HG03521 (cell line): ENCODE data around the gene ECE1.

Source experiments
- ATAC-seq: cut with Tn5 transposase; IDR thresholded peaks from one replicate; pipeline ENCODE4 v1.9.1; 2021; ENCODE audit warnings: mild to moderate bottlenecking, moderate library complexity; ENCODE audit not compliant: unreplicated experiment

The ECE1 gene

DNA sequence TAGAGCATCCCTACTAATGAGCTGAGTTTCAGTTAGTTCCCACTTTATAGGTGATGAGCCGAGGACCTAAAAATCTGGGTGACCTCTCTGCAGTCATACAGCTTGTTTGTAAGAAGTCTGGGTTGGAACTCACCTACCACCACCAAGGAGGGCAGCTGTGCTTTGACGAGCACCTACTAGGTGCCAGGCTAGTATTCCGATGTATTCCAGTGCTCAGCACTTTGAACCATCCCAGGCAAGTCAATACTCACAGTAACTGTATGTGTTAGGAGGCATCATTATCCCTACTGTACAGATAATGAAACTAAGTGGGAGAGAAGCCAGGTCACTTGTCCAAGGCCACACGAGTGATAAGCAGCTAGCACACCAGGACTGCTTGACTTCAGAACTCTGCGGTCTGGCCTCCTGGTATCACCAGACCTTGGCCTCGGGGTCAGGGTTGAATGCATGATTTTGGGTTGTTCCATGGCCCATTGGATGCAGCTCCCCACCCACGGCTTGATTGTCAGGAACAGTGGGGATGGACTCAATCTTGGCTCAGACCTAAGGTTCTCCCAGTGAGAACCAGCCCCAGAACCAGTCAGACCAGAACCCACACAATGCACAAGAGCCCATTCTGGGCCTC is 20.7 kb downstream of the ECE1 start:
- no peak for ATAC-seq

DNA sequence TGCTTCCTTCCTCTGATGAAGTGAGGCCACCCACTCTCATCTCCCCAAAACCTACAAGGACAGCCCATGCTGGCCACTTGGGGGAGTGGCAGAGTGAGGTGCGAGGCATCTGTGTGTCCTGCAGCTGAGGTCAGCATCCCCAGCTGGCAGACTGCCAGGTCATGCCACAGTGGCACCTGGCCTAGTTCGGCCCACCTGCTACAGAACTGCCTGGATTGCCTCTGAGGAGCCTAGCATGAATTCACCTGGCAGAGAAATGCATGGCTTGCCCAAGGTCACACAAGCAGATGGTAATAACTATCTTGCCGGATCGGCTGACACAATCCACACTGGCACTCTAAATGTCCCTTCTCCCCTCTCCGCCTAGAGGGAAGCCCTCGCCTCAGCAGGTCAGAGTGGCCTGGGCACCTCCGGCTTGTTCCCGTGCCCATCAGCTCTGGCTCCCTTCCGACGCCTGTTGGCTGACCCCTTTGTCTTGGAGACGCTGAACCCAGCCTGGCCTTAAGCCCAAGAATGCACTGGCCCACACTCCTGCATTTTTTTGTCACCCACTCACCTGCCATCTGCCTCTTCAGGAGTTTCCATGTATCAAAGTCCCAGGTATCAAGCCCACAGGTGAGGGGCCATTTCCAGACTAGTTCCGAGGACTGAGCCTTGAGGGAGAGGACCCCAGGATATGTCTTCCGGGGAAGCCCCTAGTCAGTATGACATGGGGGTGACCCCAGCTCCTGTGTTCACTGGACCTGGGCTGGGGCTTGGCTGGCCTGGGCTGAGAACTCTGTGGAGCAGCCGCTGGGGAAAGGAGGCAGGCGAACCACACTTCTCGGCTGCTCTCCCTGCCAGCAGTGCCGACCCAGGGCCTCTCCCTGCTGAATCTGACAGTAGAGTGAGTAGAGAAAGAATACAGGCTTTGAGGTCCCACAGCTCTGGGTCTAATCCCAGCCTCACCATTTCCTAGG is 21.7 kb downstream of the ECE1 start:
- ATAC-seq, result no peak

DNA sequence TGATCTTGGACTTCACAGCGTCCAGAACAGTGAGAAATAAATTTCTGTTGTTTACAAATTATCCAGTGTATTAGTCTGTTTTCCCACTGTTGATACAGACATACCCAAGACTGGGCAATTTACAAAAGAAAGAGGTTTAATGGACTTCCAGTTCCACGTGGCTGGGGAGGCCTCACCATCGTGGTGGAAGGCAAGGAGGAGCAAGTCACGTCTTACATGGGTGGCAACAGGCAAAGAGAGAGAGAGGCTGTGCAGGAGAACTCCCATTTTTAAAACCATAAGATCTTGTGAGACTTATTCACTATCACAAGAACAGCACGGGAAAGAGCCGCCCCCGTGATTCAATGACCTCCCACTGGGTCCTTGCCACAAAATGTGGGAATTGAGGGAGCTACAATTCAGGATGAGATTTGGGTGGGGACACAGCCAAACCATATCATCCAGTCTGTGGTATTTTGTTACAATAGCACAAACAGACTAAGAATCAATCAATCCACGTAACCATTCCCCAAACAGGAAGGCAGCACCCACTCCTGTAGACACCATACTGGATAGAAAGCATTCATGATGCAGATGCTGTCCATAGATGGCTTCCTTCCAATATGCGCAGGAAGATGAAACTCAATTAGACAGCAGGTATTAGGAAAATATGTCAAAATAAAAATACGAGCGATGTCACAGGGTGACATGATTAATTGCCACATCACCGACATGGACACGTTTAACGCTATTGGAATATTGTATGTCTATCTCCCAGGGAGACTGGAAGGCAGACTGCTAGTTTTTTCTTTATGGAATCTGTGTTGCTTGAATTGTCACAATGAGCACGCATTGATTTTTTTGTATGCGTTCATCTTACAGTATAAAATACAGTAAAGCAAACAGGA is 22.8 kb downstream of the ECE1 start:
- no peak for ATAC-seq

DNA sequence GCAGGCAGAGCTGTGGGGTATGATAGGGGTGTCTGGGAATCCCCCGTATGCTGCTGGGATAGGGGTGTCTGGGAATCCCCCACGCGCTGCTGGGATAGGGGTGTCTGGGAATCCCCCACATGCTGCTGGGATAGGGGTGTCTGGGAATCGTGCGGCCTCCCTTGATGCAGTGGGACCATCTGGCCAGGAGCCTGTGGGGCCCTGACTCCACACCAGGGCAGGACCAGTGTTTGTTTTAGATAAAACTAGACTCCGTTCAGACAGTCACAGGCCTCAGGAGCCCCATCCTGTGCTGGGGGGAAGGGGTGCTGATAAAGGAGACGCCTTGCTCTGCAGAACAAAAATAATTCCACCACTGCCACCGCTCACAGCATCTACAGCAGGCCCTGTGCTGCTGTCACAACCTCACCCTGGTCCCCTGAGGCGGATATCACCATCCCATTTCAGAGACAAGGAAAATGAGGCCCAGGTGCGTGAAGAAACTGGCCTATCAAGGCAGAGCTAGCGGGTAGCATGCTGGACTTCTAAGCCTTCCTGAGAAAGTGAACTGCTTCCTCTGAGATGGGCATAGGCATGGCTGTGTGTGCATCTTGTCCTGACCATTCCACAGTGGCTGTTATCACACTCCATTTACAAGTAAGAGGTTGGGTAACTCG is 24.0 kb downstream of the ECE1 start:
- no peak for ATAC-seq

DNA sequence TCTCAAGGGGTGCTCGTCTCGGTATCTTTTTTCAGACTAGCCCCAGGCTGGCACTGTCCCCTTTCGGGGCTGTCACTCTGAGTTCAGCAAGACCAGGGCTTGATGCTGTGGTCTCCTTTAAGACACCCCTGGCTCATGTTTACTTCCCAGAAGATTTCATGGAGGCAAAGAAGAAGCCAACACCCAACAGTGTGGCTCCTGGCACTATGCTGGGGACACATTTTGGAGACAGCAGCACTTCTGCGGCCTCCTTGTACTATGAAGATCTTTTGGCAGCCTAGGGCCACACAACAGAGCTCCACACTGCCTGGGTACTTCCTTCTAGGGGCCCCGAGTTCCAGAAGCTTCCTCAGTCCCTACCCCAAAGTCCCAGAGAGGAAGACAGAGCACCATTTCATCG is 24.6 kb downstream of the ECE1 start:
- ATAC-seq, result no peak

DNA sequence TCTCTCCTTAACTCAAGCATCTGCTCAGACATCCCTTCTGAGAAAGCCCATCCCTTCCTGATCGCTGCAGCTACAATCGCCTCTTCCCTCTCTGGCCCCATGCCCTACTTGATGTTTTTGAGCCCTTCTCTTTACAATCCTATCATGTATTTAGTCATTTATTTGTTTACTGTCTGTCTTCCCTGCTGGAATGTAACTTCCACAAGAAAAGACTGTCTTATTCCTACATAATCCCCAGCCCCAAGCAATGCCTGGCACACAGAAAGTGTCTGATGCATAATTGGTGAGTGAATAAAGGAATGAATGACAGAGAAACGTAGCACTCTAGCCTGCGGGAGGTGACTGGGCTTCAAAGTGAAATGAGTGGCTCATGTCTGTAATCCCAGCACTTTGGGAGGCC is 25.4 kb downstream of the ECE1 start:
- no peak for ATAC-seq

DNA sequence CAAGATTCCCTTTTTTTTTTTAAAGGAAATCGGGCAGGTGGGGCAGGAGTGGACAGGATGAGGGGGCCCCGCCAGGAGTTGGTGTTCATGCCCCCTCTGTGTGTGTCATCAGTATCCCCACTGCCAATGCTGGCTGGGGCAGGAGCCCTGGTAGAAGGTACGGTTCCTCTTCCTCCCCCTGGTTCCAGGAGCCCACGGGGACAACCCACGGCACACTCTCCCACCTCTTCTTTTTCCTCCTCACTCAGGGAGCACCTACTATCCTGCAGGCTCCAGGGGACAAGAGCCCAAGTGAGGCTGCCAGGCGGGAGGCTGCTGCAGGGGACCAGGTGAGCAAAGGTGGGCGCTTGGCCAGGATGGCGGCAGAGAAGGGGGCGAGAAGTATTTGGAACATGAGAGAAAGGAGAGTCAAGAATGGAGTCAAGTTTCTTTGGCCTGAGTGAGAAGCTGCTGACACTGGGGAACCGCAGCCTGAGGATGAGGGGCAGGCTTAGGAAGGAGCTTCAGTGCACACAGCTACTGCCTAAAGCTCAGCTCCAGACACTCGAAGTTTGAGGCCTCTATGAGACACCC is 26.5 kb downstream of the ECE1 start:
- no peak for ATAC-seq

DNA sequence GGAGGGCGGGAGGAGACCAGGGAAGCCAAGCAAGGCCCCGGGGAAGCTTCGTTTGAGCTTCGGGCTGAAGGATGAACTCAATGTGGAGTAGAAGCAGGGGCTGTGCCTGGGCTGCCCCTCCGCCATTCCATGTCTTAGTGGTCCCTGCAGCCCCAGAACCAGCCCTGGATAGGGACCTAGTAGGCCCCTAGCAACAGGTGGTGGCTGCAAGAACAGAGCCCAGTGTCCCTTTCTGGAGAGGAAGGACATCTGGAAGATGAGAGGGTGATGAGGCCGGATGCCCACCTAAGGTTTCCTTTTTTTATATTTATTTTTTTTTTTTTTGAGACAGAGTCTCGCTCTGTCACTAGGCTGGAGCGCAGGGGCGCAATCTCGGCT is 27.2 kb downstream of the ECE1 start:
- no peak for ATAC-seq

DNA sequence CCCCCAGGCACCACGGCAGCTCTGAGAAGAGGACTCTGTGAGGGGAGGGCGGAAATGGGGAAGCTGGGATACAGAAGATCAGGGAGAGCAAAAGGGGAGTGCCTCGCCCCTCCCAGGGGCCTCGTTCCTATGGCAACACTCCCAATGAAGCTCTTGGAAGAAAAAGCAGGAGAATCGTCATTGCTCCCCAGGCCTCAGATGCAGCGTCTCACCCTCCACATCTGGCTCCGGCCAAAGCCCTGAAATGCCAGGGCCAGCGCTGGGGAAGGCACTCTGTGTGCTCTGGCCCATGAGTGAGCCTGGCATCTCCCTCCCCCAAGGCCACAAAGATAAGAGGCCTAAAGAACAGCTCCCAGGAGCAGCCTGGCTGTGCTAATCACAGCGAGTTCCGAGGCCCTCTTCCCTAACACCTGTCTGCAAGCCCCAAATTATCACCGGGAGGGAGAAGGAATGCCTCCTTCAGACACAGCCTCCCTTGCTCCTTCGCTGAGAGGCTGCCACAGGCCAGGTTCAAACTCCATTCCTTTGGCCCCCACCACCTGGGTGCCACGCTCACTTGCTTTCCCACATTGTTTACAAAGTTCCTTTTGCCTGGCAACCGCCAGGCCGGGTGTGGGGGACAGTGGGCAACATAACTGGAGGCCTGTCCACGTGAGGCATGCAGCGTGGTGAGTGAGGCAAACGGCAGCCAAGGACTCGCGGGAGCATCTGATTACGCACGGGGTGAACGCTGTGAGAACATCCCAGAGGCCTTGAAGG is 27.8 kb downstream of the ECE1 start:
- ATAC-seq, result no peak

DNA sequence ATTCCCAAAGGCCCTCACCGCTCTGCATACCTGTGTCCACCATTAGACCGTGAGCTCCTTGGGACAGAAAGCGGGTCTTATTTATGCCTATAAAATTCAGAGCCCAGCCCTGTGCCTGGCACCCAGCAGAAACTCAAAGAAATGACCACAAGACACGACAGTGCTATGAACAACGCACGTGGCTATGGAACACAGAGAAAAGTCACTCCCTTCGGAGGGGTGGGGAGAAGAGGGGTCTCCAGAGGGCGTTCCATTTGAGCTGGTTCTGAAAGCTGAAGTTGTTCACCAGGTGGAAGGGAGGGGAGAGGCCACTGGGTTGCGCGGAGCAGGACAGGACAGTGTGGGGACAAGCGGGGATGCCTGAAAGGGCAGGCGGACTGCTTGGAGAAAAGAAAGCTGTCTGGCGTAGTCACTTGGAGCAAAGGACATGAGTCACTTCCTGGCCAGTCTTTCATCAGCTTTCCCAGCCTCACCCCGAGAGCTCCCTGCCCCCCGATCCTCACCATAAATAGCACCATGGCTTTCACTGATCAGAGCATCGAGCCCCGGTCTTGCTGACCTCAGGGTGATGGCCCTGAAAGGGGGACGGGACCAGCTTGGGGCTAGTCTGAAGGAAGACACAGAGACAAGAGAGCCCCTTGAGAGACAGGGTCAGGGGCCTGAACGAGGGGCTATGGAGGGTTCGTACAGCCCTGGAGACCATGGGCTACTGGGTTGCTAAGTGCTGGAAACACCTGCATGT is 28.5 kb downstream of the ECE1 start:
- ATAC-seq, result no peak

DNA sequence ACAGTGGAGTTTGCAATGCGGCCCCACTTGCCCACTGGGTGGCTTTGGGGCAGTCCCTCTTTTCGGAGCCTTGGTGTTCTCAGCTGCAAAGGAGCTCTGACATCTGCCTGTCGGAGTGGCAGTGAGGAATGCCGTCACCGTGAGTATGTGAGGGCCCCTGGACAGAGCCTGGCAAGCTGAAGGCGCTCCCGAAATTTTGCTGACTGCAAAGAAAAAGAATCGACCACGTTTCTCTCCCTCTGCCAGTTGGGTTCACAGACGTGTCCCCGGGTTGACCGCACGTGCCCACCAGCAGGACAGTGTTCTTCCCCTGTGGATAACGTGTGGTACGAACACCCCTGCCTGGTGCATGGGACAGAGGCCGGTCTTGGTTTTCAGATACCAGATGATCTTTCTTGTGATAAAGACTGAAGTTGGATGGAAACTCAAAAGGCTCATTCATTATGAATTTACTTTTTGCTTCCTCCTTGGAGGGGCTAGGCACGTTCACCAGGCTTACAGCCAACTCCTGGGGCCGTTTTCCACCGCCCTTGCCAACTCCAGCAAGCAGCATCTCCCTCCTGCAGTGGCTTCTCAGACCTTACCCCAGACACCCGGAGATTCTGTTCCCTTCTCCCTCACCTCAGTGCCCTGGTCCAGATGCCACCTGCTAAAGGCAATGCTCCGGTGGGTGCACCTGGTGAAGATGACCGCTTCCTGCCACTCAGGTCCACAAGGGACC is 29.7 kb downstream of the ECE1 start:
- no peak for ATAC-seq

DNA sequence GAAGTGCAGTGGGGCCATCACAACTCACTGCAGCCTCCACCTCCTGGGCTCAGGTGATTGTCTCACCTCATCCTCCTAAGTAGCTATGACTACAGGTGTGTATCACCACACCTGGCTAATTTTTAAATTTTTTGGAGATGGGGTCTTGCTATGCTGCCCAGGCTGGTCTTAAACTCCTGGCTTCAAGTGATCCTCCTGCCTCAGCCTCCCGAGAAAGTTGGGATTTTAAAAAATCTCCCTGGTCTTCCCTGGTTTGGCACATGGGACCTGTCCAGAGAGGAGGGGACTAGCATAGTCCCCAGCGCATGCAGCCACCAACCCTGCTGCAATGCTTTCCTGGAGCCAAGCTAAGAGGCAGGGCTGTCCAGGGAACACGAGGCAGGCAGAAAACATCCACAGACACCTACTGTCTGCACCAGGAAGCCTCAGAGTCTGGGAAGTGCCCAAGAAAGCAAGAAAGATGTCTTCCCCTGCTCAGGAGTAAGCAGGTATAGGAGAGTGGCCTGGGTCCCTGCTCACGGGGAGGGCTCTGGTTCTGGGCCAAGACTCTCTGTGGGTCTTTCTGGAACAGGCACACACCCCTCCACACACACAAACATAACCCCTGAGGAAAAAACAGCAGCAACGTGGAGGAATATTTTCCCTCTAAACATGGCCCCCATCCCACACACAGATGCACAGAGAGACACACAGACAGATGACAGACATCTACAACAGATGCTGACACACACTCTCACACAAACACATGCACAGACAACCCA is 30.8 kb downstream of the ECE1 start:
- no peak for ATAC-seq

DNA sequence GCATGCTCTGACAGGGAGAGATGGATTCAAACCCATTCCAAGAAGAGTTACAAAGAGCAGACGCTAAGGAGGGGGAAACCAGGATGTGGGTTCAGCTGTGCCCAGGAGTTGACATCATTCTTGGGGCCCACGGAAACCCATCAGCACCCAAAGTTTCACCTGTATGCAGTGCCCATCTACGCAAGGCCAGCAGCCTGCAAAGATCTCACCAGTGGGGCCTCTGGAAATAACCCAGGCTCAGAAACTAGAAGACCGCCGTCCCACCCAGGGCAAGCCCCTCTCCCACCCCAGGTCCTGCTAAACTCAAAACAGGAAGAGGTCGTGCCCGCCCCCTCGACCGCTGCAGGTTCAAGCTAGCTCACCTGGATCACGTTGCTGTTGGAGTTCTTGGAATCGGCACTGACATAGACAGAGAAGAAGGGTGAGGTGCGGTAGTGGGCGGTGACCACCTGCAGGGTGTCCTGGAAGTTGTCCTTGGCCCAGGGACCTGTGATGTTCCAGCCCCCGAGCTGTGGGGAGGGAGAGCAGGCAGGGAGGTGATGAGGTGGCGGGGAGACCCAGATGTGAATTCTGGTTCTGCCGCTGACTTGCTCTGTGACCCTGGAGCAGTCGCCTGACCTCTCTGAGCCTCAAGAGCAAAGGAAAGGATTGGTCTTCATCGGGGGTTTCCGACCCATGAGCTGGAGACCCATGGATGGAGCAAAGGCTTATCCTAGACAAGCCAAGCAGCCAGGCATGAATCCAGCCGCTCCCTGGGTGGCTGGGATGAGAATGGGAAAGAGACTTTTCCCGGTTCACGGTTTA is 31.7 kb downstream of the ECE1 start:
- ATAC-seq, result no peak

DNA sequence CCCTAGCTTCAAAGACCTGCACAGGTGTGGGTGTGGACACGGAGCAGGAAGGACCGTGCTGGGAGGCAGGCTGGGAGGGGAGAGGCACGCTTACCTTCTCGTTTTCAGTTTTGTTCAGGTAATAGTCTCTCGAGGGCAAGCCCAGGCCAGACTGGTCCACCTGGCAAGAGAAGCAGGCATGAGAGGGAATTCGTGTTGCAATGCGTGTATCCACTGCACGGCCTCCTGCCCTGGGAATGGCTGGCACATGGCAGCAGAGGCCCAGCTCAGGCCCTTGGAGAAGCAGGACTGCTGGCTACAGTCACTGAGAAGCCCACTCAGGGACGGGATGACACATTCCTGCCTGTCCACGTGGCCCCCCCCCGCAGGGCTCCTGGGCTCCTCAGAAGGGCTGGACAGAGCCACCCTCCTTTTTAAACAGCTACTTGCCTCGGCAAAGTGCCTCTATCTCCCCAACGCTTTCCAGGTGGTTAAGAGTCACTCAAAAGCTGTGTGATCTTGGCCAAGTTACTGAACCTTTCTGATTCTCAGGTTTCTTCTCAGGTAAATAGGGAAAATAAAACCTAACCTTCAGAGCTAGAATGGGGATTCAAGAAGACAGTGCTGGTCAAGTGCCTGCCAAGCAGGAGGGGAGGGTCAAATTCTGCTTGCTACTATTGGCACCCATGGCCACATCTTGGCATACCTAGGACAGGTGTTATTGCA is 32.7 kb downstream of the ECE1 start:
- no peak for ATAC-seq

DNA sequence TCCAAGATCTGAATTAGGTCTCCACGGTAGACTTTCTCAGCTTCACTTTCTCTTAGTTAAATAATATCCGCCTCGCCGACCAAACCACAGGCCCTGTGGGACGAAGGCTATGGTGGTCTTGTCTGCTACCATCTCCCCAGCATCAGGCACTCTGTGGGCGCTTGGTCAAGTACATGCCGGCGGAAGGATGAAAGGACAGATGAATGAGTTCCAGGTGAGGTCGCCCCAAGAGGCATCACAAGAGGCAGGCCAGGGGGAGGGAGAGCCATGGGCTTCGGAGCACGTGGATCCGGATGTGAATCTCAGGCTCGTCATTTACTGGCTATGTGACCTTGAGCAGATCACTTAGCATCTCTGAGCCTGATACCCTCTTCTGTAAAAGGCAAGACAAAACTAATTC is 33.5 kb downstream of the ECE1 start:
- ATAC-seq, result no peak

DNA sequence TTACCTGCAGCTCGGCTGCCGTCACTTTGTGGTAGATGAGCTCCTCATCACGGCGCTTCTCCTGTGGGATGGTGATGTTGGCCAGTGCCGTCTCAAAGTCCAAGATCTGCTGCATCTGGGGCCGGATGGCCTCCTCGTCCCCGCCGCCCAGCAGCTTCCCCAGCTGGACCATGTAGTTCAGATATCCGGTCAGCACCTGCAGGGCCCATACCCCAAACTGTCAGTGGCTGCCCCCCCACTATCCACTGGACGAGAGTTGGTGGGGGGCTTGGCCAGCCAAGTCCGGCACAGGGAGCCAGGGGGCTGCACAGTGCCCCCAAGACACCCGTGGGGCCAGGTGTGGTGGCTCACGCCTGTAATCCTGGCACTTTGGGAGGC is 34.3 kb downstream of the ECE1 start:
- no peak for ATAC-seq
